Coronary artery (tissue), 2 donors: ENCODE measurements around the gene ZBTB7C.

Experiments used
- DNase-seq: peaks from one replicate; pipeline ENCODE4 v3.0.0-alpha.2; 2017; ENCODE audit warnings: low spot score
- H3K27ac ChIP-seq, 2 donors: fragments of 200-600 bp; sonication (generic); one replicate each; pipeline ENCODE4 v1.5.1; 2016 to 2019
- H3K4me3 ChIP-seq: fragments of 200-600 bp; sonication (generic); 2 replicates; pipeline ENCODE4 v1.5.1; 2016; ENCODE audit warnings: mild to moderate bottlenecking, moderate library complexity
- TF ChIP-seq, protein P1 (sequence below): fragments of 200-600 bp; sonication (generic); IDR thresholded peaks from one replicate; pipeline ENCODE4 v1.5.1; 2019; ENCODE audit warnings: antibody characterized with exemption

The ZBTB7C gene

DNA sequence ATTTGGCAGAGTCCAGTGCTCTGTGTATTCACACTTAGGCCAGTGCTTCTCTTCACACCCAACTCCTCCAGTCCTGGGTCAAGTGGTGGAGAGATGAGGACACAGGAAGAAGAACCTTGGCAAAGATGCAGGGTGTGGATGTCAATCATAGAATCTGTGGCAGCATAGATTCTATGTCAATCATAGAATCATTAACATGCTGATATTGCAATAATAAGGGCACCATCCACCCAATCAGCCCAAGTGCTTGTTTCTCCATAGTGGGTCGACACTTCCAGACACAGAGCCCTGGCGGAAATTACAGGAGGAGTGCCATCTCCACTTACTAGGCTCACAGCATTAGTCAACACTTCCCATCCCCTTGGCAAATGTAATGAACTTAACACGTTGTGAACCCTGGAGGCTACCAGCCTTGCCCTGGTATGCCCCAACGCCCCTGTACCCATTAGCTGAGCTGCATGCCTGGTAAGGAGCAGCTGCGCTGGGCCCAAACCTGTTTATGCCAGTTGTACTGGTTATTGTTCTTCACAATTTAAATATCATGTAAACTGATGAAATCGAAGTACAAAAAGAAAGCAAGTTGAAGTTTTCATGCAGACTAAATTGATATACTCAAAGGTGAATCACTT is 317.2 kb downstream of the ZBTB7C start:
- TF ChIP-seq, protein P1, sequence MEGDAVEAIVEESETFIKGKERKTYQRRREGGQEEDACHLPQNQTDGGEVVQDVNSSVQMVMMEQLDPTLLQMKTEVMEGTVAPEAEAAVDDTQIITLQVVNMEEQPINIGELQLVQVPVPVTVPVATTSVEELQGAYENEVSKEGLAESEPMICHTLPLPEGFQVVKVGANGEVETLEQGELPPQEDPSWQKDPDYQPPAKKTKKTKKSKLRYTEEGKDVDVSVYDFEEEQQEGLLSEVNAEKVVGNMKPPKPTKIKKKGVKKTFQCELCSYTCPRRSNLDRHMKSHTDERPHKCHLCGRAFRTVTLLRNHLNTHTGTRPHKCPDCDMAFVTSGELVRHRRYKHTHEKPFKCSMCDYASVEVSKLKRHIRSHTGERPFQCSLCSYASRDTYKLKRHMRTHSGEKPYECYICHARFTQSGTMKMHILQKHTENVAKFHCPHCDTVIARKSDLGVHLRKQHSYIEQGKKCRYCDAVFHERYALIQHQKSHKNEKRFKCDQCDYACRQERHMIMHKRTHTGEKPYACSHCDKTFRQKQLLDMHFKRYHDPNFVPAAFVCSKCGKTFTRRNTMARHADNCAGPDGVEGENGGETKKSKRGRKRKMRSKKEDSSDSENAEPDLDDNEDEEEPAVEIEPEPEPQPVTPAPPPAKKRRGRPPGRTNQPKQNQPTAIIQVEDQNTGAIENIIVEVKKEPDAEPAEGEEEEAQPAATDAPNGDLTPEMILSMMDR = no peak
- no peak for DNase-seq
- Histone ChIP-seq H3K4me3 (no peak overlapping the region), H3K27ac (no peak overlapping the region)

GRCh38 chr18:48090702-48091101 is 318.5 kb downstream of the ZBTB7C start:
- TF ChIP-seq, protein P1 = no peak
- no peak for DNase-seq
- no peak overlapping the region for H3K4me3 ChIP-seq
- no peak overlapping the region for H3K27ac ChIP-seq

DNA sequence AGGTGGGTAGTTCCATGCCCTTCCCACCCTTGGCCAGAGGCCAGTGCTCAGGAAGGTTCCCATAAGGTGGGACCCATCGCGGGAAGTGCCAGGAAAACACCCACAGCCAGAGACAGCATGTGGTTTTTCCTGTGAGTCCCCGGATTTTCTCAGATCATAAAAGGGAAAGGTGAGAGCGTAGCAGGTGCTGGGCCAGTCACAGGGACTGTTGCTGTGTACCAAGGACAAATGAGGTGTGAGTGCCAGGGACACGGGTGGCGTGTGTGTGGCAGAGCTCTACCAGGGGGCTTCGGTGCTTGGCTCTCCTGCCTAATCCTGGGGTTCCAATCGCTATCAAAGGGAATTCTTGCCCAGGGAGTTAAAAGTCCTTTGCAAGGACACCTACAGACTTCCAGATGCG is 319.2 kb downstream of the ZBTB7C start:
- DNase-seq = no peak
- TF ChIP-seq, protein P1 = no peak
- H3K4me3 ChIP-seq = no peak overlapping the region
- H3K27ac ChIP-seq = no peak overlapping the region

DNA sequence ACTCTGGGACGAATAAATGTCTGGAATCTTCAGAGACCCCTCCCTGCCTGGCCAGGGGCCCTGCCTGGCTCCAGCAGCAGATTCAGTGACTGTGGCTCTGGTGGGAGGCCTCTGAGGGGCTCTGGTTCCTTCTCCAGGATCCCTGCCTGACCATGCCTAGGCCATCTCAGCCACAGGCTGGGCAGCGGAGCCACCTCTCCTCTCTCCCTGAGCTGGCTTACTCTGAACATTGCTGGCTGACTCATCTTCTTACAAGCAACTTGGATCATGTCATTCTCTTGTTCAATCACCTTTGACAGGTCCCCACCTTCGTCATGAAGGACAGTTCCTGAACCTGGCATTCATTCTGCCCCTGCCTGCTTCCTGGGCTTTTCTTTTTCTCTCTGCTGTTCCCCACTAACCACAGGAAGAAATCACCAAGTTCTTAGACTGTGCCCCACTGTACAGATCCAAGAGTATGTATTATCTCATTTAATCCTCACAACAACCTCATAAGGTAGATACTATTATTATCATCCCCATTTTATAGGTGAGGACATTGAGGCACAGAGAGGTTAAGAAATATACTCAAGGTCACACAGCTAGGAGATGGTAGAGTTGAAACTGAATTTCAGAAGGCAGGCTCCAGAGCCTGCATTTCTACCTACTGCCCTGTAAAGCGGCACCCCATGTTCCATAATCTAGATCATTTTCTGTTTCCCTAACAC is 323.2 kb downstream of the ZBTB7C start:
- no peak for DNase-seq

DNA sequence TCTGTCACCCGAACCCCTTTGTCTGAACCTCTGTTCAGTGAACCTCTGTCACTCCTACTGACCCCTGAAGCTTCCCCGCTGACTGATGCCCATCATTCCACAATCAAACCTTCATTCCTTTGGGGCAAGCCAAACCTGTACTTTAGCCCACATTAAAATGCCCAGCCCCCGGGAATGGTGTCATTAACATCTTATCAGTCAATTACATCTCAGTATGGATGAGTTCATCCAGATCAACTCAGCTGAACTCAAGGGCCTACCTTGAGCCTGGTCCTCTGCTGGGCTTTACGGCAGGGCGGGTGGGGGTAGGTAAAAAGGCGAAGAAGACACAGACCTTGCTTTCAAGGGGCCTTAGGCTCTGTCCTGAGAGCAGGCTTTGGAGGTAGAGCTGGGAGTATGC is 324.3 kb downstream of the ZBTB7C start:
- TF ChIP-seq, protein P1 = no peak

More for the DNA sequence above, 323.2 kb downstream of the ZBTB7C start:
- Histone ChIP-seq H3K4me3 (no peak overlapping the region), H3K27ac (no peak overlapping the region)
- TF ChIP-seq, protein P1 = no peak

GRCh38 chr18:48084041-48084757 is 325.0 kb downstream of the ZBTB7C start:
- H3K4me3 ChIP-seq = no peak overlapping the region
- no peak overlapping the region for H3K27ac ChIP-seq
- no peak for DNase-seq
- TF ChIP-seq, protein P1 = no peak

More for the DNA sequence above, 324.3 kb downstream of the ZBTB7C start:
- Histone ChIP-seq H3K27ac (no peak overlapping the region), H3K4me3 (no peak overlapping the region)
- no peak for DNase-seq
